Gastrocnemius medialis (tissue), 4 donors: ENCODE results near the gene SYT17. TPM values are rescaled to one million over a fixed set of nuclear protein-coding genes. Genes with fewer than 3 reads are reported as not detected.

Experiments used
- ATAC-seq, 2 donors: fragments of 150-250 bp; one replicate each; pipeline ENCODE4 v1.9.1; 2016
- DNase-seq, 2 donors: peaks; one replicate each; pipeline ENCODE4 v3.0.0-alpha.2; 2019
- H3K27ac ChIP-seq, 4 donors: fragments of 200-600 bp; sonication (generic); 1 replicate in 1 of 4; 2 replicates in 3 of 4; pipeline ENCODE4 v1.5.1; 2016 to 2018; ENCODE audit warnings: mild to moderate bottlenecking in 2 of 4, moderate library complexity in 1 of 4
- H3K27me3 ChIP-seq, 3 donors: fragments of 200-600 bp; sonication (generic) in 2 of 3; 1 replicate in 1 of 3; 2 replicates in 2 of 3; pipeline versions ENCODE4 v1.5.1 to v1.6.0; 2016 to 2019; ENCODE audit warnings: mild to moderate bottlenecking in 1 of 3, moderate library complexity in 1 of 3
- H3K36me3 ChIP-seq, 2 donors: fragments of 200-600 bp; sonication (generic) in 1 of 2; one replicate each; pipeline ENCODE4 v1.5.1; 2017 to 2018
- H3K4me1 ChIP-seq, 2 donors: fragments of 200-600 bp; sonication (generic) in 1 of 2; one replicate each; pipeline ENCODE4 v1.5.1; 2016 to 2017; ENCODE audit warnings: mild to moderate bottlenecking in 2 of 2
- H3K4me3 ChIP-seq, 4 donors: fragments of 200-600 bp; sonication (generic) in 3 of 4; 1 replicate in 1 of 4; 2 replicates in 3 of 4; pipeline ENCODE4 v1.5.1; 2016 to 2019; ENCODE audit warnings: mild to moderate bottlenecking in 2 of 4
- H3K9me3 ChIP-seq, 3 donors: fragments of 200-600 bp; sonication (generic) in 2 of 3; 1 replicate in 1 of 3; 2 replicates in 2 of 3; pipeline ENCODE4 v1.5.1; 2016 to 2019
- CTCF ChIP-seq, 5 experiments: fragments of 450-650 bp in 3 of 5; fragments of 200-600 bp in 2 of 5; sonication (generic) in 2 of 5; IDR thresholded peaks in 4 of 5; conservative IDR thresholded peaks in 1 of 5; 1 replicate in 4 of 5; 2 replicates in 1 of 5; pipeline ENCODE4 v1.5.1; 2016 to 2019; ENCODE audit warnings: antibody characterized with exemption in 5 of 5, mild to moderate bottlenecking in 3 of 5, moderate library complexity in 3 of 5
- POLR2A ChIP-seq, 2 donors: fragments of 450-650 bp; IDR thresholded peaks; one replicate each; pipeline ENCODE4 v1.6.1; 2017; ENCODE audit warnings: antibody characterized with exemption in 2 of 2, mild to moderate bottlenecking in 2 of 2, moderate library complexity in 2 of 2
- in situ Hi-C, 4 donors: fragments of 200-750 bp; cut with MboI; loops; one replicate each; pipeline versions ENCODE4 v1.15.0 to v1.8.0; 2017; ENCODE audit warnings: low sequenced_read_pairs in 4 of 4
- intact Hi-C: fragments of 100-400 bp; cut with DNase I; formaldehyde crosslinking; loops from one replicate; pipeline ENCODE4 v1.15.1; 2023; ENCODE audit warnings: low total_unique reads
- total RNA-seq, 4 donors: library from RNA; depleted of rRNA; stranded (reverse); fragments of >200 nt; gene quantifications; one replicate each; pipeline versions ENCODE4 v1.1.0 to v1.2.3, GENCODE V29; 2016

Gene SYT17
- total RNA-seq, 4 donors from 2014 or later = 0.10 to 0.87 (median 0.18) TPM

GRCh38 chr16:19316846-19317245 lies 148.8 kb downstream of the SYT17 start:
- intact Hi-C loops = no loop called here
- H3K27me3 ChIP-seq = no peaks in the 10 kb centered on the region
- DNase-seq (no peak), ATAC-seq (no peak)
- no peaks in the 10 kb centered on the region for H3K4me1 ChIP-seq
- no peak overlapping the region for H3K27ac ChIP-seq
- in situ Hi-C loops = no loop called here
- TF ChIP-seq POLR2A (IDR thresholded peaks at IDR 0.05) = no peak
- no peak for TF ChIP-seq CTCF (IDR thresholded peaks at IDR 0.05 in 4 of 5, conservative IDR thresholded peaks at IDR 0.05 in 1 of 5)
- H3K9me3 ChIP-seq = no peaks in the 10 kb centered on the region
- no peak overlapping the region for H3K4me3 ChIP-seq
- H3K36me3 ChIP-seq = no peaks in the 10 kb centered on the region

Other genes starting within 250 kb of the SYT17 start
- 100 to 1,000 TPM in 3 of 4 donors, 10 to 100 TPM in 1; 88.5 to 183 (median 159) TPM for gene SMG1, start 241.8 kb upstream of the SYT17 start, total RNA-seq
- under 1 TPM in 3 of 4 donors, not detected in 1; 0.31 to 0.72 (median 0.64) TPM for gene TMC7, start 184.3 kb upstream of the SYT17 start, total RNA-seq
- 10 to 100 TPM; 15.1 to 36.2 (median 21.7) TPM for gene COQ7, start 100.6 kb upstream of the SYT17 start, total RNA-seq
- gene ITPRIPL2, start 54.3 kb upstream of the SYT17 start, total RNA-seq = 10 to 100 TPM; 13.3 to 18.9 (median 18.5) TPM
- not detected for gene CLEC19A, start 117.5 kb downstream of the SYT17 start, total RNA-seq
- under 1 TPM in 1 of 4 donors, not detected in 3; 0.19 TPM for gene TMC5, start 249.6 kb downstream of the SYT17 start, total RNA-seq